D721Med (cell line): ENCODE data around the gene FBRSL1.

Experiments
- DNase-seq: peaks from one replicate; pipeline ENCODE4 v3.0.0; 2011; ENCODE audit warnings: low spot score; ENCODE audit not compliant: insufficient read length
- FAIRE-seq: peaks from 2 replicates; lab custom pipeline; 2011; peaks lifted over from hg19 to GRCh38; lab: Jason Lieb, UNC
- CTCF ChIP-seq: IDR thresholded peaks from 2 replicates; pipeline ENCODE4 v1.5.1; 2012; ENCODE audit warnings: mild to moderate bottlenecking, control low read depth; ENCODE audit not compliant: insufficient read depth; ENCODE audit errors: missing control alignments

The FBRSL1 gene

GRCh38 chr12:132451172-132451835 is 38.6 kb upstream of the FBRSL1 start:
- TF ChIP-seq CTCF = no peak
- DNase-seq = no peak
- no peak for FAIRE-seq

GRCh38 chr12:132451836-132452195 is 38.1 kb upstream of the FBRSL1 start:
- FAIRE-seq (no peak), DNase-seq (no peak)
- TF ChIP-seq CTCF = no peak

- FAIRE-seq (no peak), DNase-seq (no peak)
- TF ChIP-seq CTCF = no peak
These were observed 37.2 kb upstream of the FBRSL1 start for GRCh38 chr12:132452596-132453350.

GRCh38 chr12:132453361-132454192 is 36.4 kb upstream of the FBRSL1 start:
- no peak for DNase-seq
- FAIRE-seq = no peak
- TF ChIP-seq CTCF = no peak

- FAIRE-seq = no peak
- no peak for DNase-seq
- no peak for TF ChIP-seq CTCF
These were observed 35.6 kb upstream of the FBRSL1 start for GRCh38 chr12:132454193-132454932.

- FAIRE-seq = no peak
- no peak for TF ChIP-seq CTCF
- no peak for DNase-seq
These were observed 35.0 kb upstream of the FBRSL1 start for GRCh38 chr12:132454933-132455418.
